ENCODE measurements around the gene MAP4K2. TPM values are rescaled to one million over a fixed set of nuclear protein-coding genes. Genes with fewer than 3 reads are reported as not detected.

MAP4K2 gene
- total and polyA plus RNA-seq, 8 donors, result 19.3 to 48.2 (median 45.2) TPM

GRCh38 chr11:64837887-64838351 lies 34.9 kb upstream of the MAP4K2 start:
- no peaks in the 10 kb centered on the region for H3K9me3 ChIP-seq
- no peak overlapping the region for H3K4me3 ChIP-seq
- ATAC-seq, result no peak
- H3K36me3 ChIP-seq, result peaks cover 0 to 31% of the 10 kb centered on the region in 2 donors
- H3K27me3 ChIP-seq, result no peaks in the 10 kb centered on the region
- intact Hi-C loops (cut with DNase I), result no loop called here
- no peak for DNase-seq
- no peak for TF ChIP-seq CTCF (IDR thresholded peaks at IDR 0.05)
- H3K4me1 ChIP-seq, result peaks cover 0 to 5% of the 10 kb centered on the region in 2 donors
- no peak overlapping the region for H3K27ac ChIP-seq

GRCh38 chr11:64836448-64837072 lies 33.5 kb upstream of the MAP4K2 start:
- Histone ChIP-seq H3K36me3 (peaks cover 0 to 43% of the 10 kb centered on the region in 2 donors), H3K27me3 (no peaks in the 10 kb centered on the region), H3K9me3 (no peaks in the 10 kb centered on the region), H3K4me3 (no peak overlapping the region), H3K4me1 (no peaks in the 10 kb centered on the region), H3K27ac (no peak overlapping the region)
- ATAC-seq (no peak), DNase-seq (no peak)
- TF ChIP-seq CTCF (IDR thresholded peaks at IDR 0.05), result no peak
- intact Hi-C loops (cut with DNase I), result no loop called here

GRCh38 chr11:64835616-64836447 lies 32.8 kb upstream of the MAP4K2 start:
- DNase-seq (no peak), ATAC-seq (no peak)
- Histone ChIP-seq H3K36me3 (peaks cover 0 to 49% of the 10 kb centered on the region in 2 donors), H3K9me3 (no peaks in the 10 kb centered on the region), H3K4me3 (no peak overlapping the region), H3K27ac (no peak overlapping the region), H3K4me1 (no peaks in the 10 kb centered on the region), H3K27me3 (no peaks in the 10 kb centered on the region)
- intact Hi-C loops (cut with DNase I), result no loop called here
- no peak for TF ChIP-seq CTCF (IDR thresholded peaks at IDR 0.05)

GRCh38 chr11:64834723-64835615 lies 32.0 kb upstream of the MAP4K2 start:
- no peaks in the 10 kb centered on the region for H3K4me1 ChIP-seq
- peak; percentile 96 for ATAC-seq
- DNase-seq, result peak in 2 of 4 donors; percentile 73 to 91
- H3K27me3 ChIP-seq, result no peaks in the 10 kb centered on the region
- intact Hi-C loops (cut with DNase I), result no loop called here
- no peak for TF ChIP-seq CTCF (IDR thresholded peaks at IDR 0.05)
- H3K36me3 ChIP-seq, result peaks cover 0 to 53% of the 10 kb centered on the region in 2 donors
- no peak overlapping the region for H3K27ac ChIP-seq
- H3K4me3 ChIP-seq, result no peak overlapping the region
- H3K9me3 ChIP-seq, result no peaks in the 10 kb centered on the region

Measured in left lung (tissue), 10 donors.